IMR-90 (cell line): Measurements from ENCODE around the gene IWS1.

Source experiments
- BHLHE40 ChIP-seq: fragments of 150-350 bp; IDR thresholded peaks from 2 replicates; pipeline ENCODE4 v1.6.1; 2016; ENCODE audit warnings: mild to moderate bottlenecking, low read depth, low read length
- CEBPB ChIP-seq: IDR thresholded peaks from 2 replicates; pipeline ENCODE4 v1.6.1; 2012; ENCODE audit warnings: low read depth, low read length, improper control_type of control experiment
- CHD1 ChIP-seq: IDR thresholded peaks from 2 replicates; pipeline ENCODE4 v1.6.1; 2012; ENCODE audit warnings: low read depth, low read length, improper control_type of control experiment
- CTCF ChIP-seq: conservative IDR thresholded peaks from 2 replicates; pipeline ENCODE4 v1.5.1; 2012; ENCODE audit warnings: mild to moderate bottlenecking, low read depth, low read length, improper control_type of control experiment
- ELK1 ChIP-seq: fragments of 150-350 bp; IDR thresholded peaks from 2 replicates; pipeline ENCODE4 v1.6.1; 2016; ENCODE audit warnings: low read depth, mild to moderate bottlenecking, low read length, moderate library complexity, borderline replicate concordance
- MAFK ChIP-seq: IDR thresholded peaks from 2 replicates; pipeline ENCODE4 v1.6.1; 2012; ENCODE audit warnings: low read depth, low read length, improper control_type of control experiment
- MAZ ChIP-seq: IDR thresholded peaks from 2 replicates; pipeline ENCODE4 v1.6.1; 2012; ENCODE audit warnings: low read depth, mild to moderate bottlenecking, low read length, improper control_type of control experiment, moderate library complexity, borderline replicate concordance
- POLR2A ChIP-seq: IDR thresholded peaks from 2 replicates; pipeline ENCODE4 v1.6.1; 2012; ENCODE audit warnings: mild to moderate bottlenecking, low read depth, low read length
- RCOR1 ChIP-seq: IDR thresholded peaks from 2 replicates; pipeline ENCODE4 v1.6.1; 2012; ENCODE audit warnings: mild to moderate bottlenecking, low read length, improper control_type of control experiment; ENCODE audit not compliant: insufficient replicate concordance
- RFX5 ChIP-seq: IDR thresholded peaks from 2 replicates; pipeline ENCODE4 v1.8.0; 2012; ENCODE audit warnings: low read depth, mild to moderate bottlenecking, low read length, moderate library complexity

GRCh38 chr2:127454595-127455565 lies 71.4 kb downstream of the IWS1 start:
- TF ChIP-seq CTCF (no peak), CHD1 (no peak), RCOR1 (no peak), CEBPB (no peak), POLR2A (no peak), ELK1 (no peak), RFX5 (no peak), MAFK (no peak), BHLHE40 (no peak), MAZ (no peak)
